ENCODE measurements around the gene FBXL7. TPM values are rescaled to one million over a fixed set of nuclear protein-coding genes. Genes with fewer than 3 reads are reported as not detected.

The FBXL7 gene
- total RNA-seq, 1 experiment from 2014 or later = not detected

DNA sequence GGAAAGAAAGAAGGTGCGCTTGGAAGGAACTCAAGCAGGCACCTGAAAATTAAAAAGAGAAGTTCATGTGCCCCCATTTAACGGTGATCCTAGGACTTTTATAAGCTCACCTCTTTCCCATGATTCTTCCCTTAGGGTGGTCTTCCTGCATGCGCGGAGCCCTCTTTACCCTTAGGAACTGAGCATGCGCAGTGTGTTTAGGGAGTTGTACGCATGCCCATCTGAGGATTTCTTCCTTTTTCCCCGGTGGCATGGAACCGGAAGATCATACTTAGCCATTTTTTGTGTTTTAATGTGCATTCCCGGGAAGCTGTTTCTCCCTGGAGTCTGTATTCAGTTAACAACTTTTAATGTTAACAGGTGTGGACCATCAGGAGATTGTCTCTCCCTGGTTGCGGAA, 119.0 kb downstream of the FBXL7 start:
- Histone ChIP-seq H3K36me3 (ENCODE audit: control insufficient read depth, insufficient read depth, low read length) (no peaks in the 10 kb centered on the region), H3K9me3 (ENCODE audit: control insufficient read depth, insufficient read depth, low read depth, low read length) (no peaks in the 10 kb centered on the region), H3K27ac (ENCODE audit: low read length) (no peak overlapping the region), H3K4me1 (ENCODE audit: control insufficient read depth, insufficient read depth, low read length) (no peaks in the 10 kb centered on the region), H3K27me3 (ENCODE audit: control insufficient read depth, insufficient read depth, low read length) (no peaks in the 10 kb centered on the region), H3K4me3 (ENCODE audit: low read depth in 2 of 2, low read length in 2 of 2) (no peak overlapping the region)
- no peak for ATAC-seq
- in situ Hi-C loops (cut with HindIII; ENCODE audit: low pct_unique_long_range_greater_than_20kb, low sequenced_read_pairs) (no loop called here), intact Hi-C loops (cut with micrococcal nuclease; ENCODE audit: unreplicated experiment) (no loop called here)
- BruUV-seq (replicated peaks) = no TSS peak
- no peak for DNase-seq (ENCODE audit: low read depth, low spot score)
- POLR2A ChIA-PET = no interaction called here
- TF ChIP-seq CTCF (IDR thresholded peaks at IDR 0.05) (no peak), POLR2AphosphoS5 (IDR thresholded peaks at IDR 0.05; ENCODE audit: low read depth, low read length) (no peak), SIN3A (IDR thresholded peaks at IDR 0.05; ENCODE audit: borderline replicate concordance, insufficient read depth, low read depth, low read length) (no peak), TCF7L2 (IDR thresholded peaks at IDR 0.05; ENCODE audit: low read depth, low read length) (no peak)
- TF ChIP-seq, protein P1, sequence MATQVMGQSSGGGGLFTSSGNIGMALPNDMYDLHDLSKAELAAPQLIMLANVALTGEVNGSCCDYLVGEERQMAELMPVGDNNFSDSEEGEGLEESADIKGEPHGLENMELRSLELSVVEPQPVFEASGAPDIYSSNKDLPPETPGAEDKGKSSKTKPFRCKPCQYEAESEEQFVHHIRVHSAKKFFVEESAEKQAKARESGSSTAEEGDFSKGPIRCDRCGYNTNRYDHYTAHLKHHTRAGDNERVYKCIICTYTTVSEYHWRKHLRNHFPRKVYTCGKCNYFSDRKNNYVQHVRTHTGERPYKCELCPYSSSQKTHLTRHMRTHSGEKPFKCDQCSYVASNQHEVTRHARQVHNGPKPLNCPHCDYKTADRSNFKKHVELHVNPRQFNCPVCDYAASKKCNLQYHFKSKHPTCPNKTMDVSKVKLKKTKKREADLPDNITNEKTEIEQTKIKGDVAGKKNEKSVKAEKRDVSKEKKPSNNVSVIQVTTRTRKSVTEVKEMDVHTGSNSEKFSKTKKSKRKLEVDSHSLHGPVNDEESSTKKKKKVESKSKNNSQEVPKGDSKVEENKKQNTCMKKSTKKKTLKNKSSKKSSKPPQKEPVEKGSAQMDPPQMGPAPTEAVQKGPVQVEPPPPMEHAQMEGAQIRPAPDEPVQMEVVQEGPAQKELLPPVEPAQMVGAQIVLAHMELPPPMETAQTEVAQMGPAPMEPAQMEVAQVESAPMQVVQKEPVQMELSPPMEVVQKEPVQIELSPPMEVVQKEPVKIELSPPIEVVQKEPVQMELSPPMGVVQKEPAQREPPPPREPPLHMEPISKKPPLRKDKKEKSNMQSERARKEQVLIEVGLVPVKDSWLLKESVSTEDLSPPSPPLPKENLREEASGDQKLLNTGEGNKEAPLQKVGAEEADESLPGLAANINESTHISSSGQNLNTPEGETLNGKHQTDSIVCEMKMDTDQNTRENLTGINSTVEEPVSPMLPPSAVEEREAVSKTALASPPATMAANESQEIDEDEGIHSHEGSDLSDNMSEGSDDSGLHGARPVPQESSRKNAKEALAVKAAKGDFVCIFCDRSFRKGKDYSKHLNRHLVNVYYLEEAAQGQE (IDR thresholded peaks at IDR 0.05; ENCODE audit: insufficient read depth in 1 of 2, low read depth in 2 of 2, low read length in 1 of 2) = no peak
- CTCF ChIA-PET = interaction anchor here (0.6 kb wide), 1 partner anchor 22 kb away, joined by 13 read pairs; no protein-coding TSS in a partner anchor

DNA sequence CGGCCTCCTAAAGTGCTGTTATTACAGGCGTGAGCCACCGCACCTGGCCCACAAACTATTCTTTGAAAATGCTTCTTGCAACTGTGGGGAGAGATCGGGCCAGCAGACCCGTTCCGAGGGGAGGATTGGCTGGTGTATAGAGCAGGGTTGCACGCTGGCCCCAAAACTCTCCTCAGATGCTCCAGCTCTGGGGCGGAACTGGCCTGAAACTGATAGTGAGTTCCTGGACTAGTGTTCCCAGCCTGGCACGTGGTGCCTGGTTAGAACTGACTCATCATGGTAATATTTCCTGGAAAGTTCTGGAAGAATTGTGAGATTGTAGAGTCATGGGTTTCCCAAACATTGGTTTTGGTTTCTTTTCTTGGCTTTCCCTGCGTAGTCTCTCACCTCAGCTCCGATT, 120.5 kb downstream of the FBXL7 start:
- Histone ChIP-seq H3K4me1 (ENCODE audit: control insufficient read depth, insufficient read depth, low read length) (no peaks in the 10 kb centered on the region), H3K27ac (ENCODE audit: low read length) (no peak overlapping the region), H3K27me3 (ENCODE audit: control insufficient read depth, insufficient read depth, low read length) (no peaks in the 10 kb centered on the region), H3K36me3 (ENCODE audit: control insufficient read depth, insufficient read depth, low read length) (no peaks in the 10 kb centered on the region), H3K9me3 (ENCODE audit: control insufficient read depth, insufficient read depth, low read depth, low read length) (no peaks in the 10 kb centered on the region), H3K4me3 (ENCODE audit: low read depth in 2 of 2, low read length in 2 of 2) (no peak overlapping the region)
- TF ChIP-seq POLR2AphosphoS5 (IDR thresholded peaks at IDR 0.05; ENCODE audit: low read depth, low read length) (no peak), TCF7L2 (IDR thresholded peaks at IDR 0.05; ENCODE audit: low read depth, low read length) (no peak), SIN3A (IDR thresholded peaks at IDR 0.05; ENCODE audit: borderline replicate concordance, insufficient read depth, low read depth, low read length) (no peak), CTCF (IDR thresholded peaks at IDR 0.05) (no peak)
- TF ChIP-seq, protein P1 (IDR thresholded peaks at IDR 0.05; ENCODE audit: insufficient read depth in 1 of 2, low read depth in 2 of 2, low read length in 1 of 2) = no peak
- DNase-seq (ENCODE audit: low read depth, low spot score) = no peak
- no TSS peak for BruUV-seq (replicated peaks)
- ATAC-seq = no peak
- intact Hi-C loops (cut with micrococcal nuclease; ENCODE audit: unreplicated experiment) = no loop called here
- CTCF ChIA-PET = no interaction called here
- in situ Hi-C loops (cut with HindIII; ENCODE audit: low pct_unique_long_range_greater_than_20kb, low sequenced_read_pairs) = no loop called here
- POLR2A ChIA-PET = no interaction called here

All from Panc1 (cell line).